WERI-Rb-1 (cell line): ENCODE data around the gene STAT5B.

ENCODE experiments used
- DNase-seq: peaks from one replicate; pipeline ENCODE4 v3.0.0-alpha.2; 2020
- H3K27ac ChIP-seq: fragments of 250-450 bp; sonication (Bioruptor Pico); 2 replicates; pipeline ENCODE4 v1.5.1; 2020; ENCODE audit warnings: mild to moderate bottlenecking, moderate library complexity
- H3K27me3 ChIP-seq: fragments of 250-450 bp; sonication (Bioruptor Pico); 2 replicates; pipeline ENCODE4 v1.5.1; 2021; ENCODE audit warnings: mild to moderate bottlenecking, low read depth, moderate library complexity; ENCODE audit not compliant: insufficient read depth, severe bottlenecking
- H3K36me3 ChIP-seq: fragments of 250-450 bp; sonication (Bioruptor Pico); 2 replicates; pipeline ENCODE4 v1.5.1; 2020; ENCODE audit warnings: mild to moderate bottlenecking, moderate library complexity
- H3K4me3 ChIP-seq: 2 replicates; pipeline ENCODE4 v1.5.1; 2011; ENCODE audit warnings: low read depth, mild to moderate bottlenecking, control low read depth, low read length
- H3K9me3 ChIP-seq: fragments of 250-450 bp; sonication (Bioruptor Pico); 2 replicates; pipeline ENCODE4 v1.5.1; 2021; ENCODE audit warnings: mild to moderate bottlenecking, moderate library complexity; ENCODE audit not compliant: severe bottlenecking
- CTCF ChIP-seq: IDR thresholded peaks from 2 replicates; pipeline ENCODE4 v1.5.1; 2011; ENCODE audit warnings: low read depth, mild to moderate bottlenecking, control low read depth, inconsistent platforms, low read length

STAT5B gene

DNA sequence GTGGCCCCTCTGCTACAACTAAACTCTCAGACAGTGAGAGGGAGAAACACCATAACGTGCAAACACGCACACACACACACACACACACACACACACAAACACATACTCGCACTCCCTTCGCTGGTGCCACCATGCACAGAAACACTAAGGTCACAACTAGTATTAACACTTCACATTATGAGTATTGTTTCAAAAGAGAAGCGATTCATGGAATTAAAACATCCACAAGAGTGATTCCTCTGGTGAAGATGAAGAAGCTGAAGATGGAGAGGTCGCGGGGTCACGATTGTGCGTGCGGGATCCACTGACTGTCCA is 74.8 kb downstream of the STAT5B start:
- Histone ChIP-seq H3K27ac (no peak overlapping the region), H3K27me3 (no peaks in the 10 kb centered on the region), H3K4me3 (no peak overlapping the region), H3K36me3 (peaks cover 37% of the 10 kb centered on the region), H3K9me3 (no peaks in the 10 kb centered on the region)
- DNase-seq: no peak
- TF ChIP-seq CTCF: no peak

DNA sequence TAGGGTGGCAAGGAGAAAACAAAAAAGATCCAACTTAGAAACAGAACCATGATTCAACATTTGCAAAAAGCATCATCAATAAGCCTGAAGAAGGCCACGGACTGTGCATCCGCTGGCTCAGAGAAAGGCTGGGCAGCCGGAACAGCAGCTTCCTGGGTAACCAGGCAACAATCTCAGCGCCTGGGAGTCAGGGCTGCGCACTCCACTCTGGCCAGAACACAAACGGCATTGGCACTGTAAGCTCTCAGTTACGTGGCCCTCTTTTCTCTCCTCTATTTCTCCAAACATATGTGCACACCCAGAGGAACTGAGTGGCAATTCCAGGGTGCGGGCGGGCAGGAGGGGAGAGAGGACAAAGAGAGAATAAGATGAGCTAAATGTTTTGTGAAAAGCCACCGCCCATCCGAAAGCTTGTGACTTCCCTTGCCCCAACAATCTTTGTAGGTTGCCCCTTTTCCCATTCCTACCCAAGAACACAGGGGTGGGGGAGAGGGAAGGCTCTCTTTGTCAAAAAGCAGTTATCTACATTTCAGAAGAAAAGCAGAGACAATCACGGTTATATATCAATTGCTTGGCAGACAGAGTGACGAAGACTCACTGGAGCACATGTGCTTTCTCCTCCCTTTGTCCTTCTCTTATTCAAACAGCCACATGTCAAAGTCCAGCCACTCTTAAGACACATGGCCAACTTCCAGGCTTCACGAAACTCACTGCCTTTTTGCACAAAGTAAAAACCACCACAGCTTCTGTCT is 75.3 kb downstream of the STAT5B start:
- Histone ChIP-seq H3K27ac (no peak overlapping the region), H3K4me3 (no peak overlapping the region), H3K36me3 (peaks cover 31% of the 10 kb centered on the region)

GRCh38 chr17:42199416-42200011 is 76.7 kb downstream of the STAT5B start:
- H3K36me3 ChIP-seq: peaks cover 25% of the 10 kb centered on the region
- no peak for TF ChIP-seq CTCF

More for the DNA sequence above, 75.3 kb downstream of the STAT5B start:
- H3K27me3 ChIP-seq: no peaks in the 10 kb centered on the region
- no peak for TF ChIP-seq CTCF
- no peaks in the 10 kb centered on the region for H3K9me3 ChIP-seq
- no peak for DNase-seq

DNA sequence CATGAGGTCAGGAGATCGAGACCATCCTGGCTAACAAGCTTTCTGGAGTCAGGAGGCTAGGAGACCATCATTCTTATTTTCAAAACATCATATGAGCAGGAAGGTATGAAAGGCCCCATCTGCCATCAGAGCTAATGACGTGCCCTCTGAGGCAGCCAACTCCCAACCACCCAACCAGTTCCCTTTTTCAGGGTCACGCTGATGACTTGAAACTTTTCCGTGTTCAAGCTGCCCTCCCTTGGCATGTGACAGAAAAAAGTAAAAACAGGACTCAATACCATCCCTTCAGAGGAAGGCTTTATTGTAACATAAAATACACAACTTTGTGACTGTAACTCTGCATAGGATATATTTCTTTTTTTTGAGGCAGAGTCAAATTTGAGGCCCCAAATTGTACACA is 77.3 kb downstream of the STAT5B start:
- no peak overlapping the region for H3K4me3 ChIP-seq
- no peaks in the 10 kb centered on the region for H3K27me3 ChIP-seq
- TF ChIP-seq CTCF: no peak
- DNase-seq: no peak
- H3K27ac ChIP-seq: no peak overlapping the region
- H3K36me3 ChIP-seq: peaks cover 21% of the 10 kb centered on the region
- no peaks in the 10 kb centered on the region for H3K9me3 ChIP-seq

More at GRCh38 chr17:42199416-42200011, 76.7 kb downstream of the STAT5B start:
- DNase-seq: no peak
- H3K27ac ChIP-seq: no peak overlapping the region
- no peaks in the 10 kb centered on the region for H3K27me3 ChIP-seq
- H3K9me3 ChIP-seq: no peaks in the 10 kb centered on the region
- H3K4me3 ChIP-seq: no peak overlapping the region

- no peaks in the 10 kb centered on the region for H3K27me3 ChIP-seq
- H3K27ac ChIP-seq: no peak overlapping the region
- H3K4me3 ChIP-seq: no peak overlapping the region
- TF ChIP-seq CTCF: no peak
- no peaks in the 10 kb centered on the region for H3K9me3 ChIP-seq
- no peak for DNase-seq
- peaks cover 20% of the 10 kb centered on the region for H3K36me3 ChIP-seq
These were observed 78.5 kb downstream of the STAT5B start for GRCh38 chr17:42197564-42198156.
